SK-N-MC (cell line): ENCODE data around the gene STEEP1.

Source experiments
- EZH2 ChIP-seq: fragments of 200-600 bp; sonication (generic); IDR thresholded peaks from one replicate; pipeline ENCODE4 v1.6.1; 2017; ENCODE audit warnings: antibody characterized with exemption
- FOXP2 ChIP-seq: optimal IDR thresholded peaks from 2 replicates; pipeline ENCODE3; 2011; ENCODE audit warnings: mild to moderate bottlenecking, moderate library complexity; ENCODE audit not compliant: insufficient read depth; ENCODE audit errors: extremely low read length, control extremely low read depth
- POLR2AphosphoS5 ChIP-seq: IDR thresholded peaks from 2 replicates; pipeline ENCODE4 v1.6.1; 2012; ENCODE audit warnings: mild to moderate bottlenecking, low read depth, low read length, borderline replicate concordance

- TF ChIP-seq EZH2 (no peak), POLR2AphosphoS5 (peak; percentile 96), FOXP2 (no peak)
Measured at GRCh38 chrX:119606280-119607017, 41.2 kb upstream of the STEEP1 start, which contains the start of gene NKRF.
